ENCODE results near the gene KRTAP5-7.

Gene KRTAP5-7

GRCh38 chr11:71495286-71496230, 31.5 kb upstream of the KRTAP5-7 start:
- H3K27ac ChIP-seq: no peak overlapping the region
- DNase-seq (ENCODE audit: low read depth, low spot score): no peak

- DNase-seq (ENCODE audit: low read depth, low spot score): no peak
- H3K27ac ChIP-seq: no peak overlapping the region
Measured at GRCh38 chr11:71496421-71496820, 30.6 kb upstream of the KRTAP5-7 start.

- no peak overlapping the region for H3K27ac ChIP-seq
- no peak for DNase-seq (ENCODE audit: low read depth, low spot score)
Measured at GRCh38 chr11:71498091-71498490, 29.0 kb upstream of the KRTAP5-7 start.

- no peak for DNase-seq (ENCODE audit: low read depth, low spot score)
- H3K27ac ChIP-seq: no peak overlapping the region
Measured at GRCh38 chr11:71499125-71499524, 27.9 kb upstream of the KRTAP5-7 start.

- no peak overlapping the region for H3K27ac ChIP-seq
- no peak for DNase-seq (ENCODE audit: low read depth, low spot score)
Measured at GRCh38 chr11:71499546-71499945, 27.5 kb upstream of the KRTAP5-7 start.

- no peak overlapping the region for H3K27ac ChIP-seq
- DNase-seq (ENCODE audit: low read depth, low spot score): no peak
Measured at GRCh38 chr11:71500601-71501021, 26.5 kb upstream of the KRTAP5-7 start.

- DNase-seq (ENCODE audit: low read depth, low spot score): no peak
- no peak overlapping the region for H3K27ac ChIP-seq
Measured at GRCh38 chr11:71501071-71501985, 25.7 kb upstream of the KRTAP5-7 start.

- H3K27ac ChIP-seq: no peak overlapping the region
- DNase-seq (ENCODE audit: low read depth, low spot score): no peak
Measured at GRCh38 chr11:71502026-71502425, 25.0 kb upstream of the KRTAP5-7 start.

- H3K27ac ChIP-seq: no peak overlapping the region
- DNase-seq (ENCODE audit: low read depth, low spot score): no peak
Measured at GRCh38 chr11:71502871-71503435, 24.1 kb upstream of the KRTAP5-7 start.

- DNase-seq (ENCODE audit: low read depth, low spot score): no peak
- no peak overlapping the region for H3K27ac ChIP-seq
Measured at GRCh38 chr11:71504531-71504930, 22.5 kb upstream of the KRTAP5-7 start.

- no peak overlapping the region for H3K27ac ChIP-seq
- DNase-seq (ENCODE audit: low read depth, low spot score): no peak
Measured at GRCh38 chr11:71505001-71505400, 22.1 kb upstream of the KRTAP5-7 start.

- no peak overlapping the region for H3K27ac ChIP-seq
- no peak for DNase-seq (ENCODE audit: low read depth, low spot score)
Measured at GRCh38 chr11:71505781-71506180, 21.3 kb upstream of the KRTAP5-7 start.

GRCh38 chr11:71507102-71507501, 20.0 kb upstream of the KRTAP5-7 start:
- H3K27ac ChIP-seq: no peak overlapping the region
- no peak for DNase-seq (ENCODE audit: low read depth, low spot score)

GRCh38 chr11:71518506-71519471, 8.3 kb upstream of the KRTAP5-7 start:
- no peak for DNase-seq (ENCODE audit: low read depth, low spot score)
- no peak overlapping the region for H3K27ac ChIP-seq

GRCh38 chr11:71519546-71519945, 7.5 kb upstream of the KRTAP5-7 start:
- H3K27ac ChIP-seq: no peak overlapping the region
- DNase-seq (ENCODE audit: low read depth, low spot score): no peak

- DNase-seq (ENCODE audit: low read depth, low spot score): no peak
- H3K27ac ChIP-seq: no peak overlapping the region
Measured at GRCh38 chr11:71525188-71525937, 1.7 kb upstream of the KRTAP5-7 start.

GRCh38 chr11:71525938-71526495, 1.1 kb upstream of the KRTAP5-7 start:
- no peak overlapping the region for H3K27ac ChIP-seq
- no peak for DNase-seq (ENCODE audit: low read depth, low spot score)

- DNase-seq (ENCODE audit: low read depth, low spot score): no peak
- no peak overlapping the region for H3K27ac ChIP-seq
Measured at GRCh38 chr11:71527576-71528210, 626 bp downstream of the KRTAP5-7 start.
